Adrenal gland (tissue), 5 donors: ENCODE measurements around the gene BRMS1.

ENCODE experiments used
- POLR2A ChIP-seq, 2 donors: fragments of 450-650 bp; IDR thresholded peaks; one replicate each; pipeline ENCODE4 v1.6.1; 2017; ENCODE audit warnings: antibody characterized with exemption in 2 of 2, mild to moderate bottlenecking in 2 of 2, moderate library complexity in 1 of 2
- TF ChIP-seq, protein P1 (sequence below), 6 experiments: fragments of 450-650 bp in 4 of 6; fragments of 200-600 bp in 2 of 6; sonication (generic) in 1 of 6; IDR thresholded peaks; 1 replicate in 5 of 6; 2 replicates in 1 of 6; pipeline versions ENCODE4 v1.5.1 to v1.8.0; 2016 to 2021; ENCODE audit warnings: antibody characterized with exemption in 6 of 6, mild to moderate bottlenecking in 2 of 6, moderate library complexity in 1 of 6
- donor health status: DM: no; HTN: no; CAD: no.

DNA sequence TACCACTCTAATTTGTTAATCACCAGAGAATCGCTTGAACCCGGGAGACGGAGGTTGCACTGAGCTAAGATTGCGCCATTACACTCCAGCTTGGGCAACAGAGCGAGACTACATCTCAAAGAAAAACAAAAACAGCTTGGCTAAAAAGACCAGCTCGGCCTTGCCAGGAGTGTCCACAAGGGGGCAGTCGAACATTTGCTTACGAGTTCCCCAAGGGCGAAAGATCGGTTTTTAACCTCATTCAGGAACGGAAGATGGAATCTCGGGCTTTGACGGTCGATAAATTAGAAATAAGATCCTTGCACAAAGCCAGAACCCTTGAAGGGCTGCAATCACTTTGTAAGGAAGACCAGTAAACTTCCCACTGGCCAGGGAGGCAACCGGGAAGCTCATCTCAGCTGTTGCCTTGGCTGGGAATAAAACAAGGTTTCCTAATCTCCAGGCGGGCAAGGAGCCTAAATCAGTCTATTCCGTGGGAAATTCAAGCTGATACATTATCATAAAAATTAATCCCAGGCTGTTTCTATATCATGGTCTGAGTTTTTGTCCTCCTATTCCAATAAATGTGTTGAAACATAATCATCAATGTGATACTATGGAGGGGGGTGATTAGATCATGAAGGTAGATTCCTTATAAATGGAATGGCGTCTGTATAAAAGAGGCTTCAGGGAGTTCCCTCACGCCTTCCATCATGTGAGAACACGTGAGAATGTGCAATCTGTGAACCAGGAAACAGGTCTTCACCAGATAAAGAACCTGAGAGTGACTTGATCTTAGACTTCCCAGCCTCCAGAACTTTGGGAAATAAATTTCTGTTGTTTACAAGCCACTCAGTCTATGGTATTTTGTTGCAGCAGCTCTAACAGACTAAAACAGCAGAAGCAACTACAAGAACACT is 41.5 kb upstream of the BRMS1 start:
- TF ChIP-seq, protein P1, sequence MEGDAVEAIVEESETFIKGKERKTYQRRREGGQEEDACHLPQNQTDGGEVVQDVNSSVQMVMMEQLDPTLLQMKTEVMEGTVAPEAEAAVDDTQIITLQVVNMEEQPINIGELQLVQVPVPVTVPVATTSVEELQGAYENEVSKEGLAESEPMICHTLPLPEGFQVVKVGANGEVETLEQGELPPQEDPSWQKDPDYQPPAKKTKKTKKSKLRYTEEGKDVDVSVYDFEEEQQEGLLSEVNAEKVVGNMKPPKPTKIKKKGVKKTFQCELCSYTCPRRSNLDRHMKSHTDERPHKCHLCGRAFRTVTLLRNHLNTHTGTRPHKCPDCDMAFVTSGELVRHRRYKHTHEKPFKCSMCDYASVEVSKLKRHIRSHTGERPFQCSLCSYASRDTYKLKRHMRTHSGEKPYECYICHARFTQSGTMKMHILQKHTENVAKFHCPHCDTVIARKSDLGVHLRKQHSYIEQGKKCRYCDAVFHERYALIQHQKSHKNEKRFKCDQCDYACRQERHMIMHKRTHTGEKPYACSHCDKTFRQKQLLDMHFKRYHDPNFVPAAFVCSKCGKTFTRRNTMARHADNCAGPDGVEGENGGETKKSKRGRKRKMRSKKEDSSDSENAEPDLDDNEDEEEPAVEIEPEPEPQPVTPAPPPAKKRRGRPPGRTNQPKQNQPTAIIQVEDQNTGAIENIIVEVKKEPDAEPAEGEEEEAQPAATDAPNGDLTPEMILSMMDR (IDR thresholded peaks at IDR 0.05), result peak; percentile 68 to 95 (median 76)
- no peak for TF ChIP-seq POLR2A (IDR thresholded peaks at IDR 0.05)
